GM12892 (cell line): ENCODE measurements around the gene TPSD1.

Experiments
- DNase-seq: peaks from one replicate; pipeline ENCODE4 v3.0.0; 2011; ENCODE audit not compliant: insufficient read length
- FAIRE-seq: peaks from 2 replicates; lab custom pipeline; 2011; peaks lifted over from hg19 to GRCh38; lab: Jason Lieb, UNC
- POLR2A ChIP-seq: IDR thresholded peaks from 2 replicates; pipeline ENCODE4 v1.6.1; 2011; ENCODE audit warnings: low read depth, low read length, control low read depth
- POLR2AphosphoS5 ChIP-seq: IDR thresholded peaks from 2 replicates; pipeline ENCODE4 v1.6.1; 2011; ENCODE audit warnings: low read depth, low read length, control low read depth
- TAF1 ChIP-seq: IDR thresholded peaks from 2 replicates; pipeline ENCODE4 v1.6.1; 2011; ENCODE audit warnings: low read depth, mild to moderate bottlenecking, control low read depth, low read length, borderline replicate concordance

Gene TPSD1

DNA sequence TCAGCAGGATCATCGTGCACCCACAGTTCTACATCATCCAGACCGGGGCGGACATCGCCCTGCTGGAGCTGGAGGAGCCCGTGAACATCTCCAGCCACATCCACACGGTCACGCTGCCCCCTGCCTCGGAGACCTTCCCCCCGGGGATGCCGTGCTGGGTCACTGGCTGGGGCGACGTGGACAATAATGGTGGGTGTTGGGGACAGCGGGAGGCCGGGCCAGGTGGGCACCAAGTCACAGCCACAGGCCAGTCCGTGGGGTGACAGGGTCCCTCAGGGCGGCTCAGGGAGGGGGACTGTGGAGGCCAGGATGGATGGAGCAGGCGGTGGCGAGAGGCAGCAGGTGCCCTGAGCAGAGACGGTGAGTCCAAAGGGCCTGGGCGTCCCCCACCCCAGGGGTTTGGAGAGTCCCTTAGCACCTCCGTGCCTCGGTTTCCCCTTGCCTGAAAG is 1.0 kb downstream of the TPSD1 start:
- no peak for TF ChIP-seq POLR2A
- no peak for TF ChIP-seq POLR2AphosphoS5
- TF ChIP-seq TAF1: no peak
- DNase-seq (no peak), FAIRE-seq (no peak)

DNA sequence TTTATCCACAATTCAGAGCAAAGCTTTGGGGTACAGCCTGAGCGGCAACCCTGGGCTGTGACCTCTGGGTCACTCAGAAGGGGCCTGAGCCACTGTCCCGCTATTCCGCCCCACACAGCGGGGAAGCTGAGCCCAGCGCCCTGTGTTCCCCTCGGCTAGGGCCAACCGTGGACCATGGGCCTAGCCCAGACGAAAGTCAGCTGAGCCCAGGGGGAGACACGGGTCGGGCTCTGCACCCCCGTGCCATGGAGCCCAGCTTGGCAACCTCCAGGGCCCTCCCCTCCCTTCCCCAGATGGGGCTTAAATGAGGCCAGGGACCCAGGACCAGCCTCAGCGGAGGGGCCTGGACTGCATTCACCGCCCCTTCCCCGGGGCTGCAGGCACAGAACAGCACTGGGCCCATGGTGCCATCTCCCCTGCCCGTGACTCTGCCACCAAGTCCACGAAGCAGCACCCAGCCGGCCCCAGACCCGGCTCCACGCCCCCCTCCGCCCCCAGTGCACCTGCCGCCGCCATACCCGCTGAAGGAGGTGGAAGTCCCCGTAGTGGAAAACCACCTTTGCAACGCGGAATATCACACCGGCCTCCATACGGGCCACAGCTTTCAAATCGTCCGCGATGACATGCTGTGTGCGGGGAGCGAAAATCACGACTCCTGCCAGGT is 1.8 kb downstream of the TPSD1 start:
- FAIRE-seq: no peak

DNA sequence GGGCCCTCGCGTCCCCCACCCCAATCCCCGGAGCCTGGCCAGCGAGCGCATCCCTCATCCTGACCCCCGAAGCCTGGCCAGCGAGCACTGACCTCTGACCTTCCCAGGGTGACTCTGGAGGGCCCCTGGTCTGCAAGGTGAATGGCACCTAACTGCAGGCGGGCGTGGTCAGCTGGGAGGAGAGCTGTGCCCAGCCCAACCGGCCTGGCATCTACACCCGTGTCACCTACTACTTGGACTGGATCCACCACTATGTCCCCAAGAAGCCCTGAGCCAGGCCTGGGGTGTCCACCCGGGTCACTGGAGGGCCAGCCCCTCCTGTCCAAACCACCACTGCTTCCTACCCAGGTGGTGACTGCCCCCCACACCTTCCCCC is 2.3 kb downstream of the TPSD1 start:
- DNase-seq (no peak), FAIRE-seq (no peak)
- TF ChIP-seq TAF1 (no peak), POLR2AphosphoS5 (no peak), POLR2A (no peak)

More for the DNA sequence above, 1.8 kb downstream of the TPSD1 start:
- no peak for TF ChIP-seq TAF1
- no peak for TF ChIP-seq POLR2AphosphoS5
- TF ChIP-seq POLR2A: no peak
- DNase-seq: no peak

GRCh38 chr16:1258906-1259759 is 3.3 kb downstream of the TPSD1 start:
- DNase-seq (no peak), FAIRE-seq (no peak)
- TF ChIP-seq TAF1 (no peak), POLR2A (no peak), POLR2AphosphoS5 (no peak)

GRCh38 chr16:1259760-1260068 is 3.8 kb downstream of the TPSD1 start:
- TF ChIP-seq TAF1: no peak
- no peak for TF ChIP-seq POLR2AphosphoS5
- no peak for TF ChIP-seq POLR2A
- no peak for FAIRE-seq

GRCh38 chr16:1260101-1260680 is 4.3 kb downstream of the TPSD1 start:
- no peak for FAIRE-seq
- no peak for TF ChIP-seq TAF1
- no peak for TF ChIP-seq POLR2A
- no peak for TF ChIP-seq POLR2AphosphoS5
- DNase-seq: no peak

More at GRCh38 chr16:1259760-1260068, 3.8 kb downstream of the TPSD1 start:
- DNase-seq: no peak

DNA sequence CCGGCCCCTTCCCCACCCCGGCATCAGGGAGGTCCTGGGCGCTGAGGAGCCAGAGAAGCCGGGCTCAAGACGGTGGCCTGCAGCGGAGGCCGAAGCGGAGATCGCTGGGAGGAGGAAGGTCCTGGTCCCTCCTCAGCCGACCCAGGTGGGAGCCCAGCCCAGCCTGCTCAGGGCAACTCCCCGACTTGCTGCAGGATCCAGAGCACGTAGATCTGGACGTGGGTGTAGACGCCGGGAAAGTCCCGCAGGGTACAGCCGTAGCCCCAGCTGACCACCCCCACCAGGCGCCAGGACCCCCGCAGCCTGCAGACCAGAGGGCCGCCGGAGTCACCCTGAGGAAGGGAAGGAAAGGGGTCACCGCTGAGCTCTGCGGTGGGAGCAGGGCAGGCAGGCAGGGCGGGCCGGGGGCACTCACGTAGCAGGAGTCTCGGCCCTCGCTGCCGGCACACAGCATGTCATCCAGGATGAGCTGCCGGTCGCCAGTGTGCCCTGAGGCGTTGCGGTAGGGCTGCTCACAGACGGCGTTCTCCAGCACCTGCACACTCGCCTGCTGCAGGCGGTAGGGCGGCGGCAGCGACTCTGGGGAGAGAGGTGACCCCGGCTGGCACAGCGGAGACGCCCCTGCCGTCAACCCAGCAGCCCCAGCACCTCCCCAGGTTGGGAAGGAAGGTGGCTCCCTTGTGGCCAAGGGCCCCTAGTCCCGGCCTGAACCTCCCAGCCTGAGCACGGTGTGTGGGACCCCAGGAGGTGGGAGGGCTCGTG is 5.4 kb downstream of the TPSD1 start:
- TF ChIP-seq TAF1: no peak
- no peak for TF ChIP-seq POLR2AphosphoS5
- no peak for TF ChIP-seq POLR2A
- no peak for FAIRE-seq
- no peak for DNase-seq

- TF ChIP-seq TAF1 (no peak), POLR2AphosphoS5 (no peak), POLR2A (no peak)
- DNase-seq: no peak
- no peak for FAIRE-seq
These were observed 6.5 kb downstream of the TPSD1 start for GRCh38 chr16:1262210-1262845.

DNA sequence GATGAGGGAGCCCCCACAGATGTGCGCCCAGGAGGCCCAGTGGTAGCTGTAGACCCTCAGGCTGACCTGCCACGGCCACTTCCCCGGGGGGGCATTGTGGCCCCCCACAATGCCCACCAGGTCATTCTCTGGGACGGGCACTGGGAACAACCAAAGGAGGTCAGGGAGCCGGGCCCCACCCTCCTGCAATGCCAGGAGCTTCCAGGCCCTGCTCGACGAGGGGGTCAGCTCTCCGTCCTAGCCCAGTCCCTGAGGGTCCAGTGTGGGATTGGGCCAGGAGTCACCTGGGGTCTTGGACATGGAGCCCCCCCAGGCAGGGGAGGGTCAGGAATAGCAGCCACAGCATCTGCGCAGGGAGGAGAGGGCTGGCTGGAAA is 7.0 kb downstream of the TPSD1 start:
- DNase-seq (no peak), FAIRE-seq (no peak)
- no peak for TF ChIP-seq TAF1
- no peak for TF ChIP-seq POLR2AphosphoS5
- TF ChIP-seq POLR2A: no peak

DNA sequence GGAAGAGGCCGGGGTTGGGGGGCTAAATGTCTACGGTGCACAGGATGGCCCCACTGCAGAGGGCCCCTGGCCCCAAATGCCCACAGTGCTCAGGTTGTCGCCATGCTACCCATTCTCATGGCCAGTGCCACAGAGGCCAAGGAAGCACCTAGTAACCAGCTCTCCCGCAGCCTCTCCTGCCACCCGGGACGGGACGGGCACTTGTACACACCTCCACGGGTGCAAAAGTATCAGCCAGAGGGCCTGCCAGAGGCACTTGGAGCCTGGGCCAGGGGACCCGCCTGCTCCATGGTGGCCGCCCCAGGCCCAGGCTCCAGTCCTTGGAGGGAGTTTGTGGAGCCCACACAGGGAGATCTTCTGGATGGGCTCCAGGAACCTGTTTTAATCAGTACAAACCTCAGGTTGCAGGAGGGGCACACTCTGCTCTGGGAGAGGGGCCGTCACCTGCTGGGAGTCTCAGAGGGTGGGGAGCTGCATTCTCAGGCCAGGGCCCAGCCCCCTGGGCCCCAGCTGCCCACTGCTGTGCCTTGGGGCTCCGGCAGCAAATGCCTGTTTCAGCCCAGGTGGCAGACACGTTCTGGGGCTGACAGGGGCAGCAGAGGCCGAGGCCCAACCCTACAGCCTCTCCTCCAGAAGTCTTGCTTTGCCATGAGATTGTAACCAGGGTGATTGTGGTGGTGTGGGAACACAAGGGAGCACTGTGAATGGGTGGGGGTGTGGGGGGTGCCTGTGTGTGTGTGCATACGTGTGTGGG is 7.9 kb downstream of the TPSD1 start:
- TF ChIP-seq TAF1 (no peak), POLR2AphosphoS5 (no peak), POLR2A (no peak)
- no peak for DNase-seq
- no peak for FAIRE-seq

GRCh38 chr16:1264345-1265089 is 8.6 kb downstream of the TPSD1 start:
- no peak for TF ChIP-seq POLR2A
- TF ChIP-seq TAF1: no peak
- DNase-seq: no peak
- no peak for FAIRE-seq
